HCT116 (cell line): ENCODE data around the gene P2RX3.

Source experiments
- CBX3 ChIP-seq: IDR thresholded peaks from 2 replicates; pipeline ENCODE4 v1.6.1; 2012; ENCODE audit warnings: low read depth
- EZH2phosphoT487 ChIP-seq: fragments of 200-600 bp; IDR thresholded peaks from 2 replicates; pipeline ENCODE4 v1.6.1; 2018; ENCODE audit warnings: antibody characterized with exemption, borderline replicate concordance
- POLR2A ChIP-seq: IDR thresholded peaks from 2 replicates; pipeline ENCODE4 v1.7.0; 2011; ENCODE audit warnings: borderline replicate concordance; ENCODE audit not compliant: insufficient read depth, insufficient read length; ENCODE audit errors: extremely low read depth
- TF ChIP-seq, protein P1 (sequence below): IDR thresholded peaks from 2 replicates; pipeline ENCODE4 v1.6.1; 2012

DNA sequence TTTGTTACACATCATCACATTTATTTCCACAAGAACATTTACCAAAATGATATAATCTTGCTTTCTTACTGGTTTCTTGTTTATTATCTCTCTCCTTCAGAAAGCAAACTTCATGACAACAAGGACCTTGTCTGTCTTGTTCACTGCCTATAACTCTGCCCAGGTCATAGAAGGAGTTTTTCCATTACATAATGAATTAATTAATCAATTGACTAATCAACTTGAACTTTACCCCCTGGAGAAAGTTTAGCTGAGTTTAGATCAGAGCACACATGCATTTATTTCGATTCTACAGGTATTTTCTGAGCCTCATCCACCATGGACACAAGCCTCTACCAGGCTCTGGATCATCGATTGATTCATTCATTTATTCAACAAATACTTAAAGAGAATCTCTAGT, 58.6 kb downstream of the P2RX3 start:
- TF ChIP-seq POLR2A (no peak), EZH2phosphoT487 (no peak), CBX3 (no peak)
- TF ChIP-seq, protein P1, sequence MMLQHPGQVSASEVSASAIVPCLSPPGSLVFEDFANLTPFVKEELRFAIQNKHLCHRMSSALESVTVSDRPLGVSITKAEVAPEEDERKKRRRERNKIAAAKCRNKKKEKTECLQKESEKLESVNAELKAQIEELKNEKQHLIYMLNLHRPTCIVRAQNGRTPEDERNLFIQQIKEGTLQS = no peak
